K562 treated with DMSO at 1 percent for 24 hours (cell line): Measurements from ENCODE around the gene MRPL34. TPM values are rescaled to one million over a fixed set of nuclear protein-coding genes. Genes with fewer than 3 reads are reported as not detected.

Source experiments
- total RNA-seq: library from RNA; unstranded; fragments of 300-600 nt; gene quantifications from 2 replicates; pipeline ENCODE4 v1.2.3, GENCODE V29; 2022; ENCODE audit warnings: low read depth; ENCODE audit not compliant: insufficient read depth

MRPL34 gene
- total RNA-seq, result 173 and 196 TPM in 2 replicates

GRCh38 chr19:17305517-17306284 is at the start of gene MRPL34:
TSS of gene MRPL34 (plus strand) at chr19:17305872. CDS start at chr19:17305893, 21 bp downstream.

GRCh38 chr19:17264641-17264979 is 41.1 kb upstream of the MRPL34 start, which contains the start of gene USHBP1:
TSS of gene USHBP1 (minus strand) at chr19:17264745. CDS start at chr19:17264299, 446 bp downstream.

GRCh38 chr19:17266975-17267788 is 38.5 kb upstream of the MRPL34 start, which contains the start of gene BABAM1:
TSS of gene BABAM1 (plus strand) at chr19:17267443. CDS start at chr19:17268807, 1,364 bp downstream.

GRCh38 chr19:17281391-17282304 is 24.0 kb upstream of the MRPL34 start, which contains the start of gene ANKLE1:
TSS of gene ANKLE1 (plus strand) at chr19:17281901. CDS start at chr19:17281921, 20 bp downstream.

GRCh38 chr19:17303167-17303939 is 2.3 kb upstream of the MRPL34 start, which contains the start of gene ABHD8:
TSS of gene ABHD8 (minus strand) at chr19:17303425. CDS start at chr19:17301616, 1,809 bp downstream.

GRCh38 chr19:17309198-17309964 is 3.7 kb downstream of the MRPL34 start, which contains the start of gene DDA1:
TSS of gene DDA1 (plus strand) at chr19:17309563. CDS start at chr19:17309655, 92 bp downstream.

GRCh38 chr19:17334414-17335409 is 29.0 kb downstream of the MRPL34 start, which contains the start of gene ANO8:
TSS of gene ANO8 (minus strand) at chr19:17334855. CDS start at chr19:17334670, 185 bp downstream.

GRCh38 chr19:17336872-17337674 is 31.4 kb downstream of the MRPL34 start, which contains the start of gene GTPBP3:
TSS of gene GTPBP3 (plus strand) at chr19:17337553. CDS start at chr19:17337612, 59 bp downstream.

Other genes with a start within 250 kb of the MRPL34 start
- 22.6 and 23.1 TPM in 2 replicates for gene HAUS8, start 230.4 kb upstream of the MRPL34 start, total RNA-seq
- gene MYO9B, start 230.1 kb upstream of the MRPL34 start, total RNA-seq, result 89.0 and 94.7 TPM in 2 replicates
- gene USE1, start 90.5 kb upstream of the MRPL34 start, total RNA-seq, result 40.5 and 47.2 TPM in 2 replicates
- gene OCEL1, start 79.6 kb upstream of the MRPL34 start, total RNA-seq, result 95.8 and 110 TPM in 2 replicates
- 199 and 227 TPM in 2 replicates for gene NR2F6, start 60.0 kb upstream of the MRPL34 start, total RNA-seq
- gene USHBP1, start 41.1 kb upstream of the MRPL34 start, total RNA-seq, result not detected in 2 replicates
- 97.0 and 121 TPM in 2 replicates for gene BABAM1, start 38.4 kb upstream of the MRPL34 start, total RNA-seq
- 3.1 and 3.2 TPM in 2 replicates for gene ANKLE1, start 24.0 kb upstream of the MRPL34 start, total RNA-seq
- gene ABHD8, start 2.4 kb upstream of the MRPL34 start, total RNA-seq, result 54.5 and 56.1 TPM in 2 replicates
- gene DDA1, start 3.7 kb downstream of the MRPL34 start, total RNA-seq, result 112 and 122 TPM in 2 replicates
- gene ANO8, start 29.0 kb downstream of the MRPL34 start, total RNA-seq, result 13.4 and 13.9 TPM in 2 replicates
- gene GTPBP3, start 31.7 kb downstream of the MRPL34 start, total RNA-seq, result 84.4 and 97.9 TPM in 2 replicates
- 0.32 and 0.45 TPM in 2 replicates for gene PLVAP, start 71.5 kb downstream of the MRPL34 start, total RNA-seq
- gene CCDC194, start 88.3 kb downstream of the MRPL34 start, total RNA-seq, result 1.1 TPM in 1 of 2 replicates, not detected in the other
- gene BST2, start 99.8 kb downstream of the MRPL34 start, total RNA-seq, result 496 and 532 TPM in 2 replicates
- gene MVB12A, start 114.2 kb downstream of the MRPL34 start, total RNA-seq, result 112 and 116 TPM in 2 replicates
- 0.54 and 0.67 TPM in 2 replicates for gene TMEM221, start 142.8 kb downstream of the MRPL34 start, total RNA-seq
- not detected in 2 replicates for gene NXNL1, start 155.1 kb downstream of the MRPL34 start, total RNA-seq
- gene SLC27A1, start 164.7 kb downstream of the MRPL34 start, total RNA-seq, result 4.8 and 5.7 TPM in 2 replicates
- gene PGLS, start 205.8 kb downstream of the MRPL34 start, total RNA-seq, result 196 and 213 TPM in 2 replicates
- gene COLGALT1, start 249.8 kb downstream of the MRPL34 start, total RNA-seq, result 97.1 and 98.2 TPM in 2 replicates